GM21360 (cell line): Measurements from ENCODE around the gene H19.

Experiments
- ATAC-seq: cut with Tn5 transposase; IDR thresholded peaks from one replicate; pipeline ENCODE4 v1.9.1; 2021; ENCODE audit warnings: mild to moderate bottlenecking, moderate library complexity; ENCODE audit not compliant: unreplicated experiment

The H19 gene

GRCh38 chr11:1997755-1998154 lies at the start of gene H19:
H19 (minus strand) TSS chr11:1997842.
- ATAC-seq = no peak

- ATAC-seq = no peak
Observed at GRCh38 chr11:2041963-2042362, 44.3 kb upstream of the H19 start.

- no peak for ATAC-seq
Observed at GRCh38 chr11:2041153-2041552, 43.5 kb upstream of the H19 start.

DNA sequence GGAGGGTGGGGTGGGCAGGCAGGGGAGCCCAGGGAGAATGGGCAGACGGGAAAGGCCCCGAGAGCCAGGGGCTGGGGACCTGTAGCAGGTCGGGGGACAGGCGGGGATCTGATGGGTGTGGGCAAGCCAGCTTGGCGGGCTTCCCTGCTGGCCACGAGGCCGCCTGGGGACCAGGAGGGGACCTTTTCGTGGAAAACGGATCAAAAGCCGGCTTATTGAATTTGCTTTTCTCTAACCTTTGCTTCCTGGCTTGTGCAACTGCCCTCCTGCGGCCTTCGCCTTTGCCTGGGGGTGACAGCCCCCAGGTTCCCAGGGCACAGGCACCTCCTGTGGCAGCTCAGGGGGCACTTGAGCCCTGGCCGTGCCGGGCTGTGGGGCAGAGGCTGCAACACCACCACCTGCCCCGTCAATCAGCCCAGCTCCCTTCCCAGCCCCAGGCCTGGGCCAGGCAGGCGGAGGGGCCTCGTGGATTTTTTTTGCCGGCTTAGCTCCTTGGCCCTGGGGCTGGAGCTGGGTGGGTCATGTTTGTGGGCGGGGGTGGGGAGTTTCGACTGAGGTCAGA lies 41.6 kb upstream of the H19 start:
- no peak for ATAC-seq

GRCh38 chr11:2036863-2037486 lies 39.3 kb upstream of the H19 start:
- no peak for ATAC-seq

GRCh38 chr11:2035382-2035781 lies 37.7 kb upstream of the H19 start:
- no peak for ATAC-seq

- ATAC-seq = no peak
Observed at GRCh38 chr11:2031058-2031457, 33.4 kb upstream of the H19 start.

- ATAC-seq = no peak
Observed at GRCh38 chr11:2027708-2028107, 30.1 kb upstream of the H19 start.

DNA sequence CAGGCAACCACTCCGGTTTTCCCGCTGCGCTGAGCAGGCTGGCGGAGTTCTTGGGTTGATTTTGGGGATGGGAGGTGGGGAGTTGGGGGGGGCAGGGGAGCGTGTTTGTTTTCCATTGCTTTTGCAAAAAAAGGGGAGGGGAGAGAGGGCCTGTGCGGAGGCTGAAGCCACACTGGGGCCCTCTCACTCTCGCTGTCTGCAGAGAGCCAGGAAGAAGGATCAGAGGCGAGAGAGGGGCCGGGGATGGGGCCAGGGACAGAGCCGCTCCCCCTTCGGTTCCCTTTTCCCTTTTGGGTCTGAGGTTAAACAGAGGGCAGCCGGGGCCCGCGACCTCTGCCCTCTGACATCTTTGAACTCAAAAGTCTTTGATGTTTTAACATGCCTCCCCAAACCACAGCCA lies 17.4 kb upstream of the H19 start:
- no peak for ATAC-seq

DNA sequence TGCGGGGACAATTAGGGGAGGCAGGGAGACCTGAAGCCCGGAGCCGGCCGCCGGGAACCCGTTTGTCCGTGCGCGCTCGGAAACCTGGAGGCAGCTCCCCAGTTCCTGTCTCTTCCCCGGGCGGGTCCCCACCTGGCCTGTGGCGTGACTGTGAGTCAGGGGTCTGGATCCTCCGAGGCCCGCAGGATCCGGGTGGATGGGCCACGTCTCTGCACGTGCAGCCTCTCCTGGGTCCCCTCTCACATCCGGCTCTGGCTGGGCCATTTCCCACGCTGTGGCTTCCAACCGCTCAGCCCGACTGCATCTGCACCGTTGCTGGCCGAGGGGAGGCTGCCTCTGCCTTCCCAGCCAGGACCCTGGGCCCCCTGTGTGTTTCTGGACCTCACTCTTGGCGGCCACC lies 14.8 kb upstream of the H19 start:
- no peak for ATAC-seq

GRCh38 chr11:2004466-2004865 lies 6.8 kb upstream of the H19 start:
- no peak for ATAC-seq

GRCh38 chr11:2002807-2003206 lies 5.2 kb upstream of the H19 start:
- ATAC-seq = no peak

GRCh38 chr11:2002042-2002776 lies 4.6 kb upstream of the H19 start:
- ATAC-seq = no peak

GRCh38 chr11:1998861-1999260 lies 1.2 kb upstream of the H19 start:
- no peak for ATAC-seq

GRCh38 chr11:1998290-1998689 lies 648 bp upstream of the H19 start:
- no peak for ATAC-seq

GRCh38 chr11:1994121-1994520 lies 3.5 kb downstream of the H19 start:
- ATAC-seq = no peak

DNA sequence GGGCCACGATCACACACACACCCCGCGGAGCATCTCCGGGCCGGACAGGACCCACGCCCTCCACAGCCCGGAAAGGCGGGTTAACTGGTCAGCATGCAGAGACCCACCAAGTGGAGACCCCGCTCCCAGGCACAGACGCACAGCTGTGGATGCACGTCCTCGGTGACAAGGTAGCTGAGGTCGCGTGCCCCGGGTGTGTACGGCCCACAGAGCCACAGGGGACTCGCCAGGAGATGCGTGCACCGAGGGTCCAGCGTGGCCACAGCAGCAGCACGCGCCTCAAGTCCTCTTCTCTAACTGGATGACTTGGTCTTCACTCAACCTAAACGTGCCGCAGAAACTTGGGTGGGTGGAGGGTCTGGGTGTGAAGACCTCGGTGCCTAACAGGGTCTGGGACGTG lies 5.5 kb downstream of the H19 start:
- no peak for ATAC-seq

DNA sequence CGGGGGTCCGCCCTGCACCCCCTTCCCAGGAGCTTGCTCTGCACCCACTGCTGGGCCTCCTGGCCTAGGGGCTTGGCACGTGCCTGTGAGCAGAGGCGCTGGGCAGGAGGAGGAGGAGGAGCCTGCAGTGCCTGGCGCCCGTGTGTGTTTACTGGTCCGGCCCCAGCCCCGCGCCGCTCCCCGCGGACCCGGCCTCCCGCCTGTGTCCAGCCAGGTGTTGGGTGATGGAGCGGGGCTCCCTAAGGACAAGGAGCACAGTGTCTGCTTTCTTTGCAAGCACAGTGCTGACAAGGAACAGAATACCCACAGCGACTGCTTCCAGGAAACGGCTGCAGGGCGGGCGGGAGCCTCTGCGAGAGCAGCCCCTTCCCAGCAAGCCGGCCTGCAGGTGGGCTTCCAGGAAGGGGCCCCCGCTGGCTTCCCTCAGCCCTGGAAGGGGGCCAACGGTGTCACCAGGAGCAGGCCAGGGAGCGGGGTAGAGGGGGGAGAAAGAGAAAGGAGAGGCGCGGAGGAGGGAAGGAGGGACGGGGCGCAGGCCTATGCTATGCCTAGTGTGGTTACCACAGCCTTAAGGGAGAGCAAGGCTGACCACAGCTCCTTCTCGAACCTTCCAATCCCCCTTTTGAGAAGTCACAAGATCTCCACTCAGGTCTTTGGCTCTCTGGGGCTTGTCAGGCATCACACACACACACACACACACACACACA lies 6.6 kb downstream of the H19 start:
- ATAC-seq = no peak

GRCh38 chr11:1989953-1990352 lies 7.7 kb downstream of the H19 start:
- no peak for ATAC-seq

DNA sequence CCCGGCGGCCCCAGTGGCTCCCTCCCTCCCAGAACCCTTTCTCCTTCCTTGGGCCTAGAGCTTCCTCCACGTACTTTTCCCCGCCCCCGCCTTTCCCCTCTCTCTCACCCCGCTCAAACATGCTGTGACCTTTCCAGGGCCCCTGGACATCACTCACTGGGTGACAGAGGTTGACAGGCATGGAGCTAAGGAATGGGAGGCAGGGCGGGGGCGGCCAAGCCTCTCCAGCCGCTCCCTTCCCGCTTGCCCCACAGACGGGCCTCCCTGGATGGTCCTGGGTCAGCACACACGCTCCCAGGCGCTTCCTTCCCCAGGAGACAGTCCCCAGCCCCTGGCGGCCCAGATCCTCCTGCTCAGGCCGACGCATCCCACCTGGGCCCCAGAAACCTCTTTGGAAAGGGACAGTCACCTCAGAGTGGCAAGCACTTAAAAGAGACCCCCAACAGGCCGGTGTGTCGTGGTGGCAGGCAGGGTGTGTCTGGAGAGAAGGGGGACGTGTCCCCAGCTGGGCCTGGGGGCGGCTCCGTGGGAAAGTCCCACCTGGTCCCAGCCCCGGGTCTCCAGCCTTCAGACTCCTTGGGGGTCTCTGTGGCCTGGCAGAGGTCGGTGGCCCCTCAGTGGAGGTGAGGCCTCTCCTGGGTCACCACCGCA lies 8.8 kb downstream of the H19 start:
- ATAC-seq = no peak

GRCh38 chr11:1988174-1988573 lies 9.5 kb downstream of the H19 start:
- no peak for ATAC-seq
